H9 (cell line): ENCODE data around the gene BTBD7. TPM values are rescaled to one million over a fixed set of nuclear protein-coding genes. Genes with fewer than 3 reads are reported as not detected.

ENCODE experiments used
- DNase-seq: peaks from one replicate; pipeline ENCODE4 v3.0.0-alpha.2; 2017
- H2AFZ ChIP-seq: one replicate; pipeline ENCODE4 v1.6.1; 2013; ENCODE audit warnings: mild to moderate bottlenecking, low read length, control low read depth, moderate library complexity
- H2AK5ac ChIP-seq: 2 replicates; pipeline ENCODE4 v1.6.1; 2013; ENCODE audit warnings: low read length, control low read depth, mixed read lengths; ENCODE audit not compliant: insufficient read length
- H2BK120ac ChIP-seq: one replicate; pipeline ENCODE4 v1.6.1; 2013; ENCODE audit warnings: low read depth, mild to moderate bottlenecking, low read length, control low read depth, inconsistent platforms; ENCODE audit not compliant: poor library complexity, severe bottlenecking
- H2BK12ac ChIP-seq: 2 replicates; pipeline ENCODE4 v1.6.1; 2013; ENCODE audit warnings: low read length, control low read depth, mixed read lengths, low read depth; ENCODE audit not compliant: insufficient read length
- H2BK15ac ChIP-seq: 2 replicates; pipeline ENCODE4 v1.6.1; 2013; ENCODE audit warnings: low read depth, low read length, control low read depth
- H2BK20ac ChIP-seq: one replicate; pipeline ENCODE4 v1.6.1; 2013; ENCODE audit warnings: low read depth, mild to moderate bottlenecking, low read length, control low read depth, inconsistent platforms; ENCODE audit not compliant: poor library complexity, severe bottlenecking
- H2BK5ac ChIP-seq: 2 replicates; pipeline ENCODE4 v1.6.1; 2013; ENCODE audit warnings: low read length, control low read depth, mixed read lengths; ENCODE audit not compliant: insufficient read length
- H3K14ac ChIP-seq: 2 replicates; pipeline ENCODE4 v1.6.1; 2013; ENCODE audit warnings: low read length, control low read depth; ENCODE audit not compliant: insufficient read depth
- H3K18ac ChIP-seq: 2 replicates; pipeline ENCODE4 v1.6.1; 2013; ENCODE audit warnings: low read depth, mild to moderate bottlenecking, mixed read lengths, low read length, control low read depth; ENCODE audit not compliant: insufficient read length
- H3K23ac ChIP-seq: 2 replicates; pipeline ENCODE4 v1.6.1; 2013; ENCODE audit warnings: low read length, control low read depth, mixed read lengths, low read depth; ENCODE audit not compliant: insufficient read length
- H3K23me2 ChIP-seq: 2 replicates; pipeline ENCODE4 v1.6.1; 2013; ENCODE audit warnings: low read depth, mild to moderate bottlenecking, mixed read lengths, low read length, control low read depth; ENCODE audit not compliant: insufficient read length, poor library complexity, severe bottlenecking
- H3K27ac ChIP-seq: 2 replicates; pipeline ENCODE4 v1.5.1; 2013; ENCODE audit warnings: low read length, control low read depth, mixed read lengths, low read depth; ENCODE audit not compliant: insufficient read length
- H3K27me3 ChIP-seq: 2 replicates; pipeline ENCODE4 v1.6.1; 2013; ENCODE audit warnings: low read length, control low read depth, inconsistent platforms; ENCODE audit not compliant: insufficient read depth
- H3K4ac ChIP-seq: 2 replicates; pipeline ENCODE4 v1.6.1; 2013; ENCODE audit warnings: low read depth, mild to moderate bottlenecking, control low read depth, inconsistent platforms, low read length, moderate library complexity
- H3K4me1 ChIP-seq: 2 replicates; pipeline ENCODE4 v1.6.1; 2013; ENCODE audit warnings: low read length, control low read depth, inconsistent platforms; ENCODE audit not compliant: insufficient read depth
- H3K4me2 ChIP-seq: 2 replicates; pipeline ENCODE4 v1.6.1; 2013; ENCODE audit warnings: low read length, control low read depth, mixed read lengths; ENCODE audit not compliant: insufficient read length, insufficient read depth
- H3K56ac ChIP-seq: 2 replicates; pipeline ENCODE4 v1.6.1; 2013; ENCODE audit warnings: low read depth, mild to moderate bottlenecking, mixed read lengths, low read length, control low read depth; ENCODE audit not compliant: insufficient read length
- H3K79me1 ChIP-seq: 2 replicates; pipeline ENCODE4 v1.6.1; 2013; ENCODE audit warnings: low read depth, mild to moderate bottlenecking, moderate library complexity, low read length, control low read depth, inconsistent platforms; ENCODE audit not compliant: insufficient read depth, poor library complexity, severe bottlenecking
- H3K79me2 ChIP-seq: 2 replicates; pipeline ENCODE4 v1.6.1; 2013; ENCODE audit warnings: low read length, control low read depth, inconsistent platforms; ENCODE audit not compliant: insufficient read depth
- H3K9ac ChIP-seq: 2 replicates; pipeline ENCODE4 v1.6.1; 2013; ENCODE audit warnings: low read length, control low read depth, mixed read lengths; ENCODE audit not compliant: insufficient read length; ENCODE audit errors: extremely low read depth
- H3K9me3 ChIP-seq: one replicate; pipeline ENCODE4 v1.6.1; 2013; ENCODE audit warnings: low read depth, low read length, inconsistent platforms; ENCODE audit not compliant: control insufficient read depth
- H3T11ph ChIP-seq: one replicate; pipeline ENCODE4 v1.6.1; 2013; ENCODE audit warnings: mild to moderate bottlenecking, low read length, control low read depth, inconsistent platforms
- H4K20me1 ChIP-seq: one replicate; pipeline ENCODE4 v1.6.1; 2013; ENCODE audit not compliant: control insufficient read depth, insufficient read length, insufficient read depth
- H4K5ac ChIP-seq: 2 replicates; pipeline ENCODE4 v1.6.1; 2013; ENCODE audit warnings: low read depth, mild to moderate bottlenecking, mixed read lengths, low read length, control low read depth; ENCODE audit not compliant: insufficient read length
- H4K8ac ChIP-seq: replicated peaks from 2 replicates; pipeline ENCODE4 v1.6.1; 2013; ENCODE audit warnings: low read length, control low read depth, mixed read lengths, low read depth; ENCODE audit not compliant: insufficient read length
- H4K91ac ChIP-seq: 2 replicates; pipeline ENCODE4 v1.6.1; 2013; ENCODE audit warnings: low read depth, mild to moderate bottlenecking, moderate library complexity, mixed read lengths, low read length, control low read depth; ENCODE audit not compliant: insufficient read length
- H3K27ac Mint-ChIP-seq, 3 experiments: 2 replicates in 2 of 3; 3 replicates in 1 of 3; pipeline ENCODE4 v1.8.0; 2020 to 2021; ENCODE audit warnings: mixed read lengths in 3 of 3, mild to moderate bottlenecking in 1 of 3, moderate library complexity in 1 of 3
- H3K27me3 Mint-ChIP-seq: 2 replicates; pipeline ENCODE4 v1.8.0; 2021; ENCODE audit warnings: low read depth, mild to moderate bottlenecking, moderate library complexity, mixed read lengths
- H3K36me3 Mint-ChIP-seq, 3 experiments: 2 replicates in 2 of 3; 3 replicates in 1 of 3; pipeline ENCODE4 v1.8.0; 2020 to 2021; ENCODE audit warnings: low read depth in 3 of 3, mixed read lengths in 3 of 3; ENCODE audit not compliant: insufficient read depth in 1 of 3
- H3K4me1 Mint-ChIP-seq, 2 experiments: 2 replicates each; pipeline ENCODE4 v1.8.0; 2020; ENCODE audit warnings: mixed read lengths in 2 of 2
- H3K4me3 Mint-ChIP-seq, 2 experiments: 2 replicates in 1 of 2; 3 replicates in 1 of 2; pipeline ENCODE4 v1.8.0; 2020 to 2021; ENCODE audit warnings: mild to moderate bottlenecking in 2 of 2, mixed read lengths in 2 of 2, moderate library complexity in 1 of 2
- H3K9me3 Mint-ChIP-seq, 2 experiments: 2 replicates in 1 of 2; 3 replicates in 1 of 2; pipeline ENCODE4 v1.8.0; 2020; ENCODE audit warnings: mild to moderate bottlenecking in 2 of 2, mixed read lengths in 2 of 2, moderate library complexity in 1 of 2
- CTCF ChIP-seq: fragments of 200-600 bp; sonication (generic); conservative IDR thresholded peaks from 3 replicates; pipeline ENCODE4 v1.8.0; 2021; ENCODE audit warnings: antibody characterized with exemption, mild to moderate bottlenecking
- WGBS: extraction: QIAGEN DNeasy Blood & Tissue Kit; methylation state at CpG from one replicate; pipeline ENCODE4 v1.1.7; 2013; ENCODE audit warnings: missing lambda C conversion rate, low lambda C conversion rate, mixed read lengths; ENCODE audit not compliant: insufficient read length; ENCODE audit errors: extremely low coverage; 5-methylcytosine and 5-hydroxymethylcytosine counted together
- total RNA-seq: library from RNA; stranded (reverse); gene quantifications from 2 replicates; pipeline ENCODE4 v1.2.1, GENCODE V29; 2021

The BTBD7 gene
- total RNA-seq, 1 experiment from 2014 or later = 44.1 TPM

DNA sequence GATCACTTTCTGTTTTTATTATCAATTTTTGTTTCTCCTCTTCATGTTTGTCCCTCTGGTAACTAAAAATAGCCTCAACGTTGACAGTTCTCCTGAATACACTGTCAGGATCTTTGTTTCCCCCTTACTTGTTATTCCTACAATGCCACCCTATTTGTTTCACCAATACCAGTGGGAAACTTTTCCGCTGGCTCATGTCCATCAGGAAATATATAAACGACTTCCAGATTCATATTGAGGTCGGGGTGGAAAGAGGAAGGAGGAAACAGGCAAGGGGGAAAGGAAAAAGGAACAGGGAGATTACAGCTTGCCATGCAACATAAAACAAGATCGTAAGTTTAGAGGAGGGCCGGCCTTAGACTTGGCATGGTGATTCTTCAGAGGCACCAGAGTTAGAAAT is 61.7 kb downstream of the BTBD7 start:
- Histone ChIP-seq H2BK5ac (no peak overlapping the region), H2BK120ac (no peak overlapping the region), H4K91ac (no peak overlapping the region), H3K23me2 (no peaks in the 10 kb centered on the region), H3K9me3 (no peaks in the 10 kb centered on the region), H3K79me1 (no peaks in the 10 kb centered on the region), H3K79me2 (no peaks in the 10 kb centered on the region), H2BK12ac (no peak overlapping the region), H3K27me3 (no peaks in the 10 kb centered on the region), H3K27ac (no peak overlapping the region), H3T11ph (no peak overlapping the region), H4K5ac (no peak overlapping the region), H3K14ac (no peak overlapping the region), H3K23ac (no peak overlapping the region), H3K9ac (no peak overlapping the region), H3K4me1 (no peaks in the 10 kb centered on the region; the same call in 1 of the 2 replicates), H2AFZ (no peak overlapping the region), H4K8ac (no peak overlapping the region), H3K18ac (no peak overlapping the region), H4K20me1 (no peaks in the 10 kb centered on the region), H3K4ac (no peak overlapping the region), H3K56ac (no peak overlapping the region), H2BK15ac (no peak overlapping the region), H2BK20ac (no peak overlapping the region), H2AK5ac (no peak overlapping the region), H3K4me2 (no peak overlapping the region)
- whole genome bisulfite sequencing = no CpG with 5 or more reads among the region's 6 CpGs
- no peak for DNase-seq
- H3K4me1 Mint-ChIP-seq = peaks cover 18 to 20% of the 10 kb centered on the region in 2 experiments
- no peaks in the 10 kb centered on the region for H3K27me3 Mint-ChIP-seq
- no peaks in the 10 kb centered on the region for H3K9me3 Mint-ChIP-seq
- H3K27ac Mint-ChIP-seq = peak overlapping the region in 1 of 3 experiments; percentile 23; a peak in 2 of 7 replicates
- no peak overlapping the region for H3K4me3 Mint-ChIP-seq
- no peak for TF ChIP-seq CTCF
- H3K36me3 Mint-ChIP-seq = 0 out of 7 replicates have a peak, but pooled peaks cover 0 to 2% (median 0%) of the 10 kb centered on the region in 3 experiments
